ENCODE measurements around the gene FGF7. TPM values are rescaled to one million over a fixed set of nuclear protein-coding genes. Genes with fewer than 3 reads are reported as not detected.

The FGF7 gene
- total RNA-seq, 2 experiments from 2014 or later: not detected

DNA sequence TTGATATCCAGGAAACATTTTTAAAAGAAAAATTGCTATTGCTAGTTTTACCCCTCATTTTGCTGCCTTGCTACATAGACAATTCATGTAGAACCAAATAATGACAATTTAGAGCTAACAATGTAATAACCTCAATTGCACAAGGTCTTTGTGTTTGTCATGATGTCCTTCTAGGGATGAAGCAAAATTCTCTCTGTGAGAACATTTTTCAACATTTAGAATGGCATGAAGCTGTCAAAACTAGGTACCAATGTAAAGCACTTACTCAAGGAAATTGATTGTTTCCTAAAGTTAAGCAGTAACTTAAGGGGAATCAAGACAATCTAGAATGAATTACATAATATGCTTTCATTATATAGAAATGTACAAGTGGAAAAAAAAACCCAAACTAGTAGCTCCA is 7.9 kb upstream of the FGF7 start:
- no peak overlapping the region for H3K4me3 Mint-ChIP-seq
- H3K27ac ChIP-seq (ENCODE audit: low read depth in 1 of 2, low read length in 2 of 2): no peak overlapping the region
- ChIA-PET POLR2A (no interaction called here), CTCF (no interaction called here)
- no peaks in the 10 kb centered on the region for H3K4me1 Mint-ChIP-seq (ENCODE audit: low read depth)
- H3K36me3 Mint-ChIP-seq (ENCODE audit: low read depth): no peaks in the 10 kb centered on the region
- H3K36me3 ChIP-seq (ENCODE audit: insufficient read depth, low read length): no peaks in the 10 kb centered on the region
- H3K4me3 ChIP-seq (ENCODE audit: low read length): no peak overlapping the region
- intact Hi-C loops (cut with DNase I, micrococcal nuclease): no loop called here
- no peak for DNase-seq
- peaks cover 27% of the 10 kb centered on the region for H3K27me3 Mint-ChIP-seq
- H3K27ac Mint-ChIP-seq: no peak overlapping the region
- H3K9me3 Mint-ChIP-seq: no peaks in the 10 kb centered on the region
- ATAC-seq (ENCODE audit: poor library complexity): no peak
- no peak for TF ChIP-seq CTCF (IDR thresholded peaks at IDR 0.05)
- H3K27me3 ChIP-seq (ENCODE audit: control insufficient read depth in 1 of 2, insufficient read depth in 2 of 2, low read length in 2 of 2): no peaks in the 10 kb centered on the region
- H3K9me3 ChIP-seq (ENCODE audit: control insufficient read depth in 1 of 2, insufficient read depth in 1 of 2, low read length in 2 of 2): no peaks in the 10 kb centered on the region
- H3K4me1 ChIP-seq (ENCODE audit: insufficient read depth, low read length): no peaks in the 10 kb centered on the region

GRCh38 chr15:49415638-49416037 is 7.4 kb upstream of the FGF7 start:
- Histone ChIP-seq H3K36me3 (ENCODE audit: insufficient read depth, low read length) (no peaks in the 10 kb centered on the region), H3K27me3 (ENCODE audit: control insufficient read depth in 1 of 2, insufficient read depth in 2 of 2, low read length in 2 of 2) (no peaks in the 10 kb centered on the region), H3K9me3 (ENCODE audit: control insufficient read depth in 1 of 2, insufficient read depth in 1 of 2, low read length in 2 of 2) (no peaks in the 10 kb centered on the region), H3K27ac (ENCODE audit: low read depth in 1 of 2, low read length in 2 of 2) (no peak overlapping the region), H3K4me3 (ENCODE audit: low read length) (no peak overlapping the region), H3K4me1 (ENCODE audit: insufficient read depth, low read length) (no peaks in the 10 kb centered on the region)
- H3K27me3 Mint-ChIP-seq: peaks cover 27% of the 10 kb centered on the region
- intact Hi-C loops (cut with DNase I, micrococcal nuclease): no loop called here
- no peaks in the 10 kb centered on the region for H3K4me1 Mint-ChIP-seq (ENCODE audit: low read depth)
- ATAC-seq (ENCODE audit: poor library complexity) (no peak), DNase-seq (no peak)
- no peak overlapping the region for H3K4me3 Mint-ChIP-seq
- CTCF ChIA-PET: no interaction called here
- no peak for TF ChIP-seq CTCF (IDR thresholded peaks at IDR 0.05)
- no peak overlapping the region for H3K27ac Mint-ChIP-seq
- H3K36me3 Mint-ChIP-seq (ENCODE audit: low read depth): no peaks in the 10 kb centered on the region
- no peaks in the 10 kb centered on the region for H3K9me3 Mint-ChIP-seq
- POLR2A ChIA-PET: no interaction called here

DNA sequence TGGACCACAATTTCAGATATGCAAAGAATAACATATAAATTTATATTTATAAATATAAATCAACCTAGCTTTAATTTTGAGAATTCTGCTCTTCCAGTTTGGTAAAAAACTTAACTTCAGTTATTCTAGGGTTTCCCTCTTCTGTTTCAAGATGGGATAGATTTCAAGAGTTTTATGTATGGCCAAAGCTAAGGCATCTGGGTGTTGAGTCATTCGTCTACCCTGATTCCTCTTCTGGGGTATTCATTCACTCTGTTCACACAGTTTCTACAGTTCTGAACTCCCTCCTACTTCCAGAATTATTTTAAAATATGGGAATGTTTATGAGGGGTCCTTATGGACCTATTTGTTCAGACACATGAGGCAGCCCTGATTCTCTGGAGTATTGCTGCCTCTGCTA is 4.2 kb upstream of the FGF7 start:
- POLR2A ChIA-PET: no interaction called here
- peaks cover 5% of the 10 kb centered on the region for H3K36me3 Mint-ChIP-seq (ENCODE audit: low read depth)
- DNase-seq: no peak
- no peak for TF ChIP-seq CTCF (IDR thresholded peaks at IDR 0.05)
- no peak for ATAC-seq (ENCODE audit: poor library complexity)
- no peaks in the 10 kb centered on the region for H3K4me1 ChIP-seq (ENCODE audit: insufficient read depth, low read length)
- no peak overlapping the region for H3K4me3 ChIP-seq (ENCODE audit: low read length)
- no peaks in the 10 kb centered on the region for H3K27me3 ChIP-seq (ENCODE audit: control insufficient read depth in 1 of 2, insufficient read depth in 2 of 2, low read length in 2 of 2)
- no peak overlapping the region for H3K27ac ChIP-seq (ENCODE audit: low read depth in 1 of 2, low read length in 2 of 2)
- H3K9me3 ChIP-seq (ENCODE audit: control insufficient read depth in 1 of 2, insufficient read depth in 1 of 2, low read length in 2 of 2): no peaks in the 10 kb centered on the region
- CTCF ChIA-PET: no interaction called here
- H3K9me3 Mint-ChIP-seq: no peaks in the 10 kb centered on the region
- no peak overlapping the region for H3K4me3 Mint-ChIP-seq
- H3K27me3 Mint-ChIP-seq: peaks cover 27% of the 10 kb centered on the region
- no peak overlapping the region for H3K27ac Mint-ChIP-seq
- intact Hi-C loops (cut with DNase I, micrococcal nuclease): no loop called here
- no peaks in the 10 kb centered on the region for H3K36me3 ChIP-seq (ENCODE audit: insufficient read depth, low read length)
- peaks cover 5% of the 10 kb centered on the region for H3K4me1 Mint-ChIP-seq (ENCODE audit: low read depth)
